ENCODE data around the gene CADM4.
"Not testable (repeated sequence)": the region's sequence is repeated elsewhere in the genome, so short reads cannot be mapped to it uniquely, and the experiment has no call there.

CADM4 gene, protein sequence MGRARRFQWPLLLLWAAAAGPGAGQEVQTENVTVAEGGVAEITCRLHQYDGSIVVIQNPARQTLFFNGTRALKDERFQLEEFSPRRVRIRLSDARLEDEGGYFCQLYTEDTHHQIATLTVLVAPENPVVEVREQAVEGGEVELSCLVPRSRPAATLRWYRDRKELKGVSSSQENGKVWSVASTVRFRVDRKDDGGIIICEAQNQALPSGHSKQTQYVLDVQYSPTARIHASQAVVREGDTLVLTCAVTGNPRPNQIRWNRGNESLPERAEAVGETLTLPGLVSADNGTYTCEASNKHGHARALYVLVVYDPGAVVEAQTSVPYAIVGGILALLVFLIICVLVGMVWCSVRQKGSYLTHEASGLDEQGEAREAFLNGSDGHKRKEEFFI

DNA sequence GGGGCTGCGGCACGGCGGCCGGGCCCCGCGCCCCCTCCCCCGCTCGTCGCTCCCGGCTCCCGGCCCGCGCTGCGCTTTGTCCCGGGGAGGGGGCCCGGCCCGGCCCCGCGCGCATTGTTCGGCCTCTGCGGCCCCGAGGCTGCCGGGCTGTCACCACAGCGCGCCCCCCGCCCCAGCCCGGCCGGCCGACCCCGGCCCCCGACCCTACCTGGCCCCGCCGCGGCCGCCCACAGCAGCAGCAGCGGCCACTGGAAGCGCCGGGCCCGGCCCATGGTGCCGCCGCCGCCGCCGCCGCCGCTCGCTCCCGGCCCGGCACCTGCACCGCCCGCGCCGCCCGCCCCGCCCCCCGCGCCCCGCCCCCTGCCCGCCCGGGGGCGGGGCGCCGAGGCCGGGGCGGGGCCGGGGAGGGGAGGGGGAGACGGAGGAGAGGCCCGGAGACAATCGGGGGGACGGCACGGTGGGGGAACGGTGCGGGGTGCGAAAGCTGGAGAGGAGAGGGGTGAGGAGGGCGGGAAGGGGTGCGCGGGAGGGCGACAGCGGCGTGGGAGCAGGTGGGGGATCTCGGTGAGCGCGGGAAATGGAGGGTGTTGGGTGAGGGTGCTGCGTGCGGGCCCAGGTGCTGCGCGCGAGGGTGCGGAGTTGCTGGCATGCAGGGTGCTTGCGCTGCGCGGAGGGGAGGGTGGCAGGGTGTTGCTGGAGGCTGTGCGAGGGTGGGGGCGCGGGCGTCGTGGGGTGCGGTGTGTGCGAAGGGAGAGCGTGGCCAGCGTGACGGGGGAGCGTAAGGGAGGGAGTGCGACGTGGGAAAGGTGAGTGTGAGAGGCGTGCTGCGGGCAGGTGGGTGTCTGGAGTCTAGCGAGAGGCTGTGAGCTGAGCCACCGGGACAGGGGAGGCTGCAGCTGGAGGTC is at the start of gene CADM4:
Gene CADM4 (minus strand): TSS at position 332 of the 905 bp plus-strand sequence. CDS start 60 bp downstream, at position 272.
- no peak for DNase-seq

- no peak for DNase-seq
These were observed 48.5 kb upstream of the CADM4 start for GRCh38 chr19:43688059-43688701.

DNA sequence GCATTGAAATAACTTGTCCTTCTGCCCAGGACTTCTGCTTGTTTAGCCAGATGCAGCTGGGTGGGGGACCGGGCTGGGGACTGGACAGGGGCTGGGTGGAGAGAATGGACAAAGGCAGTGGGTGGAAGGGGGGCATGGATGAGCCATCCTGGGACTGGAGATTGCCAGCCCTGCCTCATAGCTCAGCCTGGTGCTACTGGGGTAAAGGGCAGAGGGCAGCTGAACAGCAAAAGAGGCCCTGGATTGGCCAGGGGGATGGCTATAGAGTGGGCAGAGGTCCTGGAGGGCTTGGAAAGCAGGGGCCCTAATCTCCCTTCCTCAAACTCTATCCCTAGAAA is 48.0 kb upstream of the CADM4 start:
- DNase-seq, result no peak

- no peak for DNase-seq
These were observed 44.7 kb upstream of the CADM4 start for GRCh38 chr19:43684326-43684725.

DNA sequence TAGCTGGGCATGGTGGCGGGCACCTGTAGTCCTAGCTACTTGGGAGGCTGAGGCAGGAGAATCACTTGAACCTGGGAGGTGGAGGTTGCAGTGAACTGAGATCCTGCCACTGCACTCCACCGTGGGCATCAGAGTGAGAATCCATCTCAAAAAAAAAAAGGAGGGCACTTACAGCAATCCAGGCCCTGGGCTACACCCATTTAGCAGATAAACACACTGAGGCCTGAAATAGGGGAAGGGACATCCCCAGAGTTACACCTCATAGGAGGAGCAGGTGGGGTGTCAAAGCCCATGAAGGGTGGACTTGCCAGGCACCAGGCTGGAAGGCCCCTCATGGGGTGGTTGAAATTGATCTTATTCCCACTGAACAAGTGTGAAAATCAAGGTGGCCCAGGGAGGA is 44.3 kb upstream of the CADM4 start:
- DNase-seq, result no peak

DNA sequence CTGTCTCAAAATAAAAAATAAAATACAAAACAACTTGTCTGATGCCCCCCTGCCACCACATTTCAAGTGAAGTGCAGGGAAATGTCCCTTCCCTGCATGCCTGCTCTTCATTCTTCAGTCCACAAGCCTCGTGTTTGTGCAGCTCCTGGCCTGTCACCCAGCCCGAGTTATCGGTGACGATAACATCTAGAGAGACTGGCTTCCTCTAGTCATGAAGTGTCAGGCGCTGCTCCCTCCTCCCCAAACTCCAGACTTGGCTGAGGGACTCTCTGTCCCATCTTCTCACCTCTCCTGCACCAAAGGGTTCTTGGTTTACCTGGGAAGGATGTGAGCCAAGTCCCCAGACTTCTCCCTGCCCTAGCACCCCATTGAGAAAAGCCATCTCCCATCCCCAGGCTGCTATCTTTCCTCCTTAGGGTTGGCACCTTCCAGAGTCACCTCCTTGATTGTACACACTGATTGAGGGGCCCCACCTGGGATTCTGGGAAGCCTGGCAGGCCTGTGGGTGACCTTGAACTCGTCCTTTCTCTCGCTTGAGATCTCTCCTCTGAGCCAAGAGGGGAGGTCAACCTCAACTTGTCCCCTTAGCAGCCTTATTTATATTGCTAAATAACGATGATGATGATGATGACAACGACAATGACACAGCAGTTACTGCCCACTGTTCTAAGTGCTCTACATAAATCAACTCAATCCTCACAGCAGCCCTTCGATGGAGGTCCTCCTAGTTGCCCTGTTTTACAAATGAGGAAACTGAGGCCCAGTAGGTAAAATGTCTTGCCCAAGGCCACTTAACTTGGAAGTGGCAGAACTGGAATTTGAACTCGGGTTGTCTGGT is 43.4 kb upstream of the CADM4 start:
- DNase-seq, result no peak

DNA sequence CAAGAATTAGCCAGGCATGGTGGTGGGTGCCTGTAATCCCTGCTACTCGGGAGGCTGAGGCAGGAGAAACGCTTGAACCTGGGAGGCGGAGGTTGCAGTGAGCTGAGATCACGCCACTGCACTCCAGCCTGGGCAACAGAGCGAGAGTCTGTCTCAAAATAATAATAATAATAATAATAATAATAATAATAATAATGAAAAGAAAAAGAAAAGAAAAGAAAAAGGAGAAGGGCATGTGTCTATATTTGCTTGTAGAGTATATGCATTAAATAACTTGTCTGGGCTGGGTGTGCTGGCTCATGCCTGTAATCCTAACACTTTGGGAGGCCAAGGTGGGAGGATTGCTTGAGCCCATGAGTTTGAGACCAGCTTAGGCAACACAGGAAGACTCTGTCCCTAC is 42.6 kb upstream of the CADM4 start:
- not testable (repeated sequence) for DNase-seq

DNA sequence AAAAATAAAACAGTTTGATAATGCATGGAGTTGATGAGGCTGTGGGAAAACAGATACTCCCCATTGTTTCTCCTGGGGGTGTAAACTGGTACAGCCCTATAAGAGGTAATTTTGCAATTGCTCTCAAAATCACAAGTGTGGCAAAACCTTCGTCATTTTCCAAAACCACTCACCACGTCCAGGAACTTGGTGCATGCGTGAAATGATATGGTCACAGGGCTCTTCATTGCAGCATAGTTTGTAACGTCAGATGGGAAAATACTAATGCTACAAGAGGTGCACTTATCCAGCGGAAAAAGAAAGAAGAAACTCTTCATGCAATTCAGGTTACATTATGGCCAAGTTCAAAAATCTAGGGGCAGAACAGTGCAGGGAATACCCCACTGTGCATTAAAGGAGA is 42.2 kb upstream of the CADM4 start:
- DNase-seq, result no peak

- DNase-seq, result no peak
These were observed 39.0 kb upstream of the CADM4 start for GRCh38 chr19:43678512-43679261.

- DNase-seq, result no peak
These were observed 36.3 kb upstream of the CADM4 start for GRCh38 chr19:43675906-43676305.

- DNase-seq, result no peak
These were observed 35.7 kb upstream of the CADM4 start for GRCh38 chr19:43675269-43675879.

GRCh38 chr19:43674596-43674995 is 34.9 kb upstream of the CADM4 start:
- no peak for DNase-seq

DNA sequence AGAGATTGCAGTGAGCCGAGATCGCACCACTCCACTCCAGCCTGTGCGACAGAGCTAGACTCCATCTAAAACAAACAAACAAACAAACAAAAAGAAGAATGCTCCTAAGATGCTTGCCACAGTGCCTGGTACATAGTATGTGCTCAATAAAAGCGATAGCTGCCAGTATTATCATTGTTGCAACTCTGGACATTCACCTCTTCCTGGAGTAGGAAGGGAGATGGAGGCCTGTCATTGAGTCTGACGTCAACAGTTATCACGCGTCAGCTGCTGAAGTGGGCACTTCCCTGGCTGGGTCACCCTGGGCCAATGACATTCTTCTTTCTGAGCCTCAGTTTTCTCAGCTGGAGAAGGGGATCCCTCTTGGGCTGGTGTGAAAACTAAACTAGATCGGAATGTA is 34.5 kb upstream of the CADM4 start:
- no peak for DNase-seq

GRCh38 chr19:43673637-43674036 is 34.0 kb upstream of the CADM4 start:
- no peak for DNase-seq

- DNase-seq, result no peak
These were observed 32.5 kb upstream of the CADM4 start for GRCh38 chr19:43672061-43672679.

DNA sequence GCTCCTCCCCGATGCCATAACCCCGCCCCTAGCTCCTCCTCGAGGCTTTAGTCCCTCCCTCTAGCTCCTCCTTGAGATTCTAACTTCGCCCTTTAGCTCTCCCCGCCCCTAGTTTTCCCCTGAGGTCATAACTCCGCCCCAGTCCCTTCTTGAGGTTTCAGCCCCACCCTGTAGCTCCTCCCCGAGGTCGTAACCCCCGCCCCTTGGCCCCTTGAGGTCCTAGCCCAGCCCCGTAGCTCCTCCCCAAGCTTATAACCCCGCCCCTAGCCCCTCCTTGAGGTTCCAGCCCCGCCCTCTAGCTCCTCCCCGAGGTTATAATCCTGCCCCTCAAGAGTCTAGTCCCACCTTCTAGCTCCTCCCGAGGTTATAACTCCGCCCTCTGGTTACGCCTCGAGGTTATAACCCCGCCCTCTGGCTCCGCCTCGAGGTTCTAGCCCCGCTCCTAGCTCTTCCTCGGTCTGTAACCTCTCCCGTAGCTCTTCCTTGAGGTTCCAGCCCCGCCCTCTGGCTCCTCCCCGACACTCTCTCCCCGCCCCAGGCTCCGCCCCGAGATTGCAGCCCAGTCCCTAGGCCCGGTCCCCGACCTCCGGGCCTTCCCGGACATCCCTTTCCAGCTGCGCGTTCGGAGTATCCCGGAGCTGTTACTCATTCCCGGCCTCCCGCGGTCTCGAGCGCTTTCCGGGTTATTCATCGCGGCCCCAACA is 28.9 kb upstream of the CADM4 start:
- peak; percentile 95 for DNase-seq

DNA sequence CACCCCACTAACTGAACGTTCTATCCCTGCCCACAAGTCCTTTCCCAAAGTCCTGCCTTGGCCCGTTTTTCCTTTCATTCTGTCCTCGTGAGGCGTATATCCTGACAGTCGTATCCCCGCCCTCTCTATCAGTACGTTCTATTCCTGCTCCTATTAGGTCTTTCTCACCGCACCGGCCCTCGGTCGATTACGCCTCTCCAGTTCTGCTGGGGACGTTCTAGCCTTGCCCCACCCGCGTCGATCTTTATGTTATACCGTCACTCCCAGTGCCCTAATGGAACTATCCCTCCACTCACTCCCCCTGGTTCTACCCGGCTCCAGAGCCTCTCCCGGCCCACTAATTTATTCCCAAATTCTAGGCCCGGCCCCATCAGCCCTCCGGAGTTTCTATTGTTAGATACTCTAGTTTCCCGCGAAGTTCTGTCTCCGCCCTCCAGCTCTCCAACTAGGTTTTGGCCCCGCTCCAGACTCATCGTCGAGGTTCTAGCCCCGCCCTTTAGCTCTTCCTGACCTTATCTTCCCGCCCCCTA is 28.3 kb upstream of the CADM4 start:
- DNase-seq, result no peak

- DNase-seq, result no peak
These were observed 27.7 kb upstream of the CADM4 start for GRCh38 chr19:43667126-43667875.

- no peak for DNase-seq
These were observed 24.4 kb upstream of the CADM4 start for GRCh38 chr19:43664018-43664417.
